H9 (cell line): Measurements from ENCODE around the gene DMRTC2. TPM values are rescaled to one million over a fixed set of nuclear protein-coding genes. Genes with fewer than 3 reads are reported as not detected.

ENCODE experiments used
- DNase-seq: peaks from one replicate; pipeline ENCODE4 v3.0.0-alpha.2; 2017
- H2AFZ ChIP-seq: one replicate; pipeline ENCODE4 v1.6.1; 2013; ENCODE audit warnings: mild to moderate bottlenecking, low read length, control low read depth, moderate library complexity
- H2AK5ac ChIP-seq: 2 replicates; pipeline ENCODE4 v1.6.1; 2013; ENCODE audit warnings: low read length, control low read depth, mixed read lengths; ENCODE audit not compliant: insufficient read length
- H2BK120ac ChIP-seq: one replicate; pipeline ENCODE4 v1.6.1; 2013; ENCODE audit warnings: low read depth, mild to moderate bottlenecking, low read length, control low read depth, inconsistent platforms; ENCODE audit not compliant: poor library complexity, severe bottlenecking
- H2BK12ac ChIP-seq: 2 replicates; pipeline ENCODE4 v1.6.1; 2013; ENCODE audit warnings: low read length, control low read depth, mixed read lengths, low read depth; ENCODE audit not compliant: insufficient read length
- H2BK15ac ChIP-seq: 2 replicates; pipeline ENCODE4 v1.6.1; 2013; ENCODE audit warnings: low read depth, low read length, control low read depth
- H2BK20ac ChIP-seq: one replicate; pipeline ENCODE4 v1.6.1; 2013; ENCODE audit warnings: low read depth, mild to moderate bottlenecking, low read length, control low read depth, inconsistent platforms; ENCODE audit not compliant: poor library complexity, severe bottlenecking
- H2BK5ac ChIP-seq: 2 replicates; pipeline ENCODE4 v1.6.1; 2013; ENCODE audit warnings: low read length, control low read depth, mixed read lengths; ENCODE audit not compliant: insufficient read length
- H3K14ac ChIP-seq: 2 replicates; pipeline ENCODE4 v1.6.1; 2013; ENCODE audit warnings: low read length, control low read depth; ENCODE audit not compliant: insufficient read depth
- H3K18ac ChIP-seq: 2 replicates; pipeline ENCODE4 v1.6.1; 2013; ENCODE audit warnings: low read depth, mild to moderate bottlenecking, mixed read lengths, low read length, control low read depth; ENCODE audit not compliant: insufficient read length
- H3K23ac ChIP-seq: 2 replicates; pipeline ENCODE4 v1.6.1; 2013; ENCODE audit warnings: low read length, control low read depth, mixed read lengths, low read depth; ENCODE audit not compliant: insufficient read length
- H3K23me2 ChIP-seq: 2 replicates; pipeline ENCODE4 v1.6.1; 2013; ENCODE audit warnings: low read depth, mild to moderate bottlenecking, mixed read lengths, low read length, control low read depth; ENCODE audit not compliant: insufficient read length, poor library complexity, severe bottlenecking
- H3K27ac ChIP-seq: 2 replicates; pipeline ENCODE4 v1.5.1; 2013; ENCODE audit warnings: low read length, control low read depth, mixed read lengths, low read depth; ENCODE audit not compliant: insufficient read length
- H3K27me3 ChIP-seq: 2 replicates; pipeline ENCODE4 v1.6.1; 2013; ENCODE audit warnings: low read length, control low read depth, inconsistent platforms; ENCODE audit not compliant: insufficient read depth
- H3K4ac ChIP-seq: 2 replicates; pipeline ENCODE4 v1.6.1; 2013; ENCODE audit warnings: low read depth, mild to moderate bottlenecking, control low read depth, inconsistent platforms, low read length, moderate library complexity
- H3K4me1 ChIP-seq: 2 replicates; pipeline ENCODE4 v1.6.1; 2013; ENCODE audit warnings: low read length, control low read depth, inconsistent platforms; ENCODE audit not compliant: insufficient read depth
- H3K4me2 ChIP-seq: 2 replicates; pipeline ENCODE4 v1.6.1; 2013; ENCODE audit warnings: low read length, control low read depth, mixed read lengths; ENCODE audit not compliant: insufficient read length, insufficient read depth
- H3K56ac ChIP-seq: 2 replicates; pipeline ENCODE4 v1.6.1; 2013; ENCODE audit warnings: low read depth, mild to moderate bottlenecking, mixed read lengths, low read length, control low read depth; ENCODE audit not compliant: insufficient read length
- H3K79me1 ChIP-seq: 2 replicates; pipeline ENCODE4 v1.6.1; 2013; ENCODE audit warnings: low read depth, mild to moderate bottlenecking, moderate library complexity, low read length, control low read depth, inconsistent platforms; ENCODE audit not compliant: insufficient read depth, poor library complexity, severe bottlenecking
- H3K79me2 ChIP-seq: 2 replicates; pipeline ENCODE4 v1.6.1; 2013; ENCODE audit warnings: low read length, control low read depth, inconsistent platforms; ENCODE audit not compliant: insufficient read depth
- H3K9ac ChIP-seq: 2 replicates; pipeline ENCODE4 v1.6.1; 2013; ENCODE audit warnings: low read length, control low read depth, mixed read lengths; ENCODE audit not compliant: insufficient read length; ENCODE audit errors: extremely low read depth
- H3K9me3 ChIP-seq: one replicate; pipeline ENCODE4 v1.6.1; 2013; ENCODE audit warnings: low read depth, low read length, inconsistent platforms; ENCODE audit not compliant: control insufficient read depth
- H3T11ph ChIP-seq: one replicate; pipeline ENCODE4 v1.6.1; 2013; ENCODE audit warnings: mild to moderate bottlenecking, low read length, control low read depth, inconsistent platforms
- H4K20me1 ChIP-seq: one replicate; pipeline ENCODE4 v1.6.1; 2013; ENCODE audit not compliant: control insufficient read depth, insufficient read length, insufficient read depth
- H4K5ac ChIP-seq: 2 replicates; pipeline ENCODE4 v1.6.1; 2013; ENCODE audit warnings: low read depth, mild to moderate bottlenecking, mixed read lengths, low read length, control low read depth; ENCODE audit not compliant: insufficient read length
- H4K8ac ChIP-seq: replicated peaks from 2 replicates; pipeline ENCODE4 v1.6.1; 2013; ENCODE audit warnings: low read length, control low read depth, mixed read lengths, low read depth; ENCODE audit not compliant: insufficient read length
- H4K91ac ChIP-seq: 2 replicates; pipeline ENCODE4 v1.6.1; 2013; ENCODE audit warnings: low read depth, mild to moderate bottlenecking, moderate library complexity, mixed read lengths, low read length, control low read depth; ENCODE audit not compliant: insufficient read length
- H3K27ac Mint-ChIP-seq, 3 experiments: 2 replicates in 2 of 3; 3 replicates in 1 of 3; pipeline ENCODE4 v1.8.0; 2020 to 2021; ENCODE audit warnings: mixed read lengths in 3 of 3, mild to moderate bottlenecking in 1 of 3, moderate library complexity in 1 of 3
- H3K27me3 Mint-ChIP-seq: 2 replicates; pipeline ENCODE4 v1.8.0; 2021; ENCODE audit warnings: low read depth, mild to moderate bottlenecking, moderate library complexity, mixed read lengths
- H3K36me3 Mint-ChIP-seq, 3 experiments: 2 replicates in 2 of 3; 3 replicates in 1 of 3; pipeline ENCODE4 v1.8.0; 2020 to 2021; ENCODE audit warnings: low read depth in 3 of 3, mixed read lengths in 3 of 3; ENCODE audit not compliant: insufficient read depth in 1 of 3
- H3K4me1 Mint-ChIP-seq, 2 experiments: 2 replicates each; pipeline ENCODE4 v1.8.0; 2020; ENCODE audit warnings: mixed read lengths in 2 of 2
- H3K4me3 Mint-ChIP-seq, 2 experiments: 2 replicates in 1 of 2; 3 replicates in 1 of 2; pipeline ENCODE4 v1.8.0; 2020 to 2021; ENCODE audit warnings: mild to moderate bottlenecking in 2 of 2, mixed read lengths in 2 of 2, moderate library complexity in 1 of 2
- H3K9me3 Mint-ChIP-seq, 2 experiments: 2 replicates in 1 of 2; 3 replicates in 1 of 2; pipeline ENCODE4 v1.8.0; 2020; ENCODE audit warnings: mild to moderate bottlenecking in 2 of 2, mixed read lengths in 2 of 2, moderate library complexity in 1 of 2
- CTCF ChIP-seq: fragments of 200-600 bp; sonication (generic); conservative IDR thresholded peaks from 3 replicates; pipeline ENCODE4 v1.8.0; 2021; ENCODE audit warnings: antibody characterized with exemption, mild to moderate bottlenecking
- WGBS: extraction: QIAGEN DNeasy Blood & Tissue Kit; methylation state at CpG from one replicate; pipeline ENCODE4 v1.1.7; 2013; ENCODE audit warnings: missing lambda C conversion rate, low lambda C conversion rate, mixed read lengths; ENCODE audit not compliant: insufficient read length; ENCODE audit errors: extremely low coverage; 5-methylcytosine and 5-hydroxymethylcytosine counted together
- total RNA-seq: library from RNA; stranded (reverse); gene quantifications from 2 replicates; pipeline ENCODE4 v1.2.1, GENCODE V29; 2021

Gene DMRTC2
- total RNA-seq, 1 experiment from 2014 or later: not detected

- Histone ChIP-seq H3K56ac (no peak overlapping the region), H2AK5ac (no peak overlapping the region), H4K5ac (no peak overlapping the region), H3K14ac (no peak overlapping the region), H3K27me3 (no peaks in the 10 kb centered on the region), H4K20me1 (no peaks in the 10 kb centered on the region), H2BK15ac (no peak overlapping the region), H2BK20ac (no peak overlapping the region), H2BK12ac (no peak overlapping the region), H3K9me3 (no peaks in the 10 kb centered on the region), H4K8ac (no peak overlapping the region), H3K23ac (no peak overlapping the region), H2BK5ac (no peak overlapping the region), H3K27ac (no peak overlapping the region), H3K4me2 (no peak overlapping the region), H3K18ac (no peak overlapping the region), H3K4ac (no peak overlapping the region), H2AFZ (no peak overlapping the region), H3K23me2 (no peaks in the 10 kb centered on the region), H3K9ac (no peak overlapping the region), H4K91ac (no peak overlapping the region), H3K4me1 (no peaks in the 10 kb centered on the region), H3K79me2 (no peaks in the 10 kb centered on the region), H3T11ph (no peak overlapping the region), H3K79me1 (no peaks in the 10 kb centered on the region), H2BK120ac (no peak overlapping the region)
- H3K27ac Mint-ChIP-seq: no peak overlapping the region
- no peak for TF ChIP-seq CTCF
- WGBS: no CpG with 5 or more reads among the region's 23 CpGs
- H3K4me1 Mint-ChIP-seq: no peaks in the 10 kb centered on the region
- peaks cover 19% of the 10 kb centered on the region for H3K27me3 Mint-ChIP-seq
- no peak for DNase-seq
- no peak overlapping the region for H3K4me3 Mint-ChIP-seq
- H3K36me3 Mint-ChIP-seq: peaks cover 0 to 6% (median 0%) of the 10 kb centered on the region in 3 experiments; a peak in 2 of 7 replicates
- H3K9me3 Mint-ChIP-seq: peaks cover 9 to 72% of the 10 kb centered on the region in 2 experiments; a peak in 4 of 5 replicates
Measured at GRCh38 chr19:41845051-41845590, 279 bp downstream of the DMRTC2 start.
